Neuronal stem cell (in vitro differentiated cells): ENCODE data around the gene EVA1A.

Source experiments
- DNase-seq: peaks from one replicate; pipeline ENCODE4 v3.0.0-alpha.2; 2013; ENCODE audit warnings: low spot score
- H2AFZ ChIP-seq: one replicate; pipeline ENCODE4 v1.6.1; 2013; ENCODE audit warnings: mild to moderate bottlenecking, low read length, inconsistent platforms
- H2AK5ac ChIP-seq: 2 replicates; pipeline ENCODE4 v1.6.1; 2013; ENCODE audit warnings: low read depth, mild to moderate bottlenecking, inconsistent platforms, low read length, moderate library complexity, mixed read lengths
- H2BK120ac ChIP-seq: 2 replicates; pipeline ENCODE4 v1.6.1; 2013; ENCODE audit warnings: low read depth, mild to moderate bottlenecking, inconsistent platforms, low read length, moderate library complexity, mixed read lengths
- H2BK12ac ChIP-seq: one replicate; pipeline ENCODE4 v1.6.1; 2013; ENCODE audit warnings: low read length, inconsistent platforms
- H2BK15ac ChIP-seq: 2 replicates; pipeline ENCODE4 v1.6.1; 2013; ENCODE audit warnings: mild to moderate bottlenecking, low read length, inconsistent platforms, mixed read lengths
- H2BK5ac ChIP-seq: one replicate; pipeline ENCODE4 v1.6.1; 2013; ENCODE audit warnings: inconsistent platforms, mild to moderate bottlenecking, low read length, moderate library complexity
- H3K14ac ChIP-seq: one replicate; pipeline ENCODE4 v1.6.1; 2013; ENCODE audit warnings: low read length, inconsistent platforms
- H3K18ac ChIP-seq: 2 replicates; pipeline ENCODE4 v1.6.1; 2013; ENCODE audit warnings: low read length, inconsistent platforms
- H3K23ac ChIP-seq: 2 replicates; pipeline ENCODE4 v1.6.1; 2013; ENCODE audit warnings: low read depth, mild to moderate bottlenecking, mixed read lengths, low read length, inconsistent platforms; ENCODE audit not compliant: poor library complexity
- H3K27ac ChIP-seq: replicated peaks from 3 replicates; pipeline ENCODE4 v1.5.1; 2013; ENCODE audit warnings: low read length, inconsistent platforms
- H3K27me3 ChIP-seq, 3 experiments: 2 replicates each; pipeline ENCODE4 v1.6.1; 2013; ENCODE audit warnings: low read length in 3 of 3, mild to moderate bottlenecking in 2 of 3, inconsistent platforms in 1 of 3, low read depth in 1 of 3, mixed read lengths in 1 of 3, moderate library complexity in 1 of 3; ENCODE audit not compliant: control insufficient read depth in 3 of 3, insufficient read depth in 3 of 3
- H3K36me3 ChIP-seq, 2 donors: replicated peaks in 1 of 2; 2 replicates each; pipeline ENCODE4 v1.6.1; 2013; ENCODE audit warnings: low read length in 2 of 2; ENCODE audit not compliant: control insufficient read depth in 2 of 2, insufficient read depth in 2 of 2
- H3K4ac ChIP-seq: 2 replicates; pipeline ENCODE4 v1.6.1; 2013; ENCODE audit warnings: inconsistent platforms, mild to moderate bottlenecking, low read length, moderate library complexity
- H3K4me1 ChIP-seq, 2 donors: 1 replicate in 1 of 2; 2 replicates in 1 of 2; pipeline ENCODE4 v1.6.1; 2013; ENCODE audit warnings: low read length in 2 of 2, low read depth in 1 of 2; ENCODE audit not compliant: control insufficient read depth in 2 of 2, insufficient read depth in 1 of 2
- H3K4me2 ChIP-seq: one replicate; pipeline ENCODE4 v1.6.1; 2013; ENCODE audit warnings: mild to moderate bottlenecking, low read length, inconsistent platforms; ENCODE audit not compliant: insufficient read depth, poor library complexity, severe bottlenecking
- H3K4me3 ChIP-seq, 2 donors: 2 replicates each; pipeline ENCODE4 v1.5.1; 2013; ENCODE audit warnings: low read length in 2 of 2, mild to moderate bottlenecking in 2 of 2, inconsistent platforms in 1 of 2, moderate library complexity in 1 of 2
- H3K79me1 ChIP-seq: one replicate; pipeline ENCODE4 v1.6.1; 2013; ENCODE audit warnings: low read depth, mild to moderate bottlenecking, inconsistent platforms, low read length, moderate library complexity
- H3K9ac ChIP-seq: one replicate; pipeline ENCODE4 v1.6.1; 2013; ENCODE audit warnings: mild to moderate bottlenecking, low read depth, low read length, inconsistent platforms; ENCODE audit not compliant: poor library complexity
- H3K9me3 ChIP-seq, 2 donors: replicated peaks in 1 of 2; 2 replicates each; pipeline versions ENCODE3 to v1.6.1; 2013; ENCODE audit warnings: low read length in 2 of 2, mild to moderate bottlenecking in 2 of 2, inconsistent platforms in 1 of 2, low read depth in 1 of 2, mixed read lengths in 1 of 2, moderate library complexity in 1 of 2; ENCODE audit not compliant: control insufficient read depth in 2 of 2, insufficient read depth in 1 of 2
- H4K8ac ChIP-seq: one replicate; pipeline ENCODE4 v1.6.1; 2013; ENCODE audit warnings: low read depth, mild to moderate bottlenecking, inconsistent platforms, low read length, moderate library complexity
- H4K91ac ChIP-seq: one replicate; pipeline ENCODE4 v1.6.1; 2013; ENCODE audit warnings: low read length, low read depth, mild to moderate bottlenecking, inconsistent platforms; ENCODE audit not compliant: poor library complexity
- WGBS, 2 donors: extraction: QIAGEN DNeasy Blood & Tissue Kit; methylation state at CpG; one replicate each; pipeline ENCODE4 v1.1.7; 2013; ENCODE audit warnings: missing lambda C conversion rate in 2 of 2, mixed read lengths in 1 of 2; ENCODE audit not compliant: insufficient read length in 2 of 2, insufficient replicate concordance in 1 of 2; ENCODE audit errors: extremely low coverage in 2 of 2; 5-methylcytosine and 5-hydroxymethylcytosine counted together

EVA1A gene

DNA sequence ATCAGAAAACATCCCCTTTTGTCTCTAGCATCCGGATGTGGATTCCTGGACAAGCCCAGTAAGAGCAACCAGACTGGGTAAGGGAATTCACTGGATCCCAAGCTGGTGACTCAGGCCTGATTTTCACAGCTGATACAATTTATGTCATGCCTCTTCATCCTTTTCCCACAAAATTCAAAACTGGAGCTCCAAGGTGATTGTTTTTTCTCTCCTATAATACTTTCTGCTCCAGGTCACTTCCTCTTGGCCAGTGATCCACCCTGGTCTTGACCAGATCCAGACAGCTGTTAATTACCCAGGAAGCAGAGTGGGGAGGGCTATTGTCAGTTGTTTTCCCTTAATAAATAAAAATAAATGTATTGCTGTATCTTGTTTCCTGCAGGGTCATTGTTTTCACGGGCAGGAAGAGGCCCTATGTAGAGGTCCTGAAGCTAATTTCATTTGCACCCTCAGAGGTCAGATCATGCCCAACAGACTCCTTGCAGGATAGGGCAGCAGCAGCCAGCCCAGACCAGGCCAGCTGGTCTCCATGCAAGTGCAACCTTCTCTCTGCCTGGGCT lies 57.6 kb downstream of the EVA1A start:
- Histone ChIP-seq H3K36me3 (no peaks in the 10 kb centered on the region), H2BK120ac (no peak overlapping the region), H4K8ac (no peak overlapping the region), H2BK12ac (no peak overlapping the region), H2AK5ac (no peak overlapping the region), H3K23ac (no peak overlapping the region), H3K27ac (no peak overlapping the region), H3K4me2 (no peak overlapping the region), H3K9ac (no peak overlapping the region), H2AFZ (no peak overlapping the region), H3K9me3 (peaks cover 0 to 3% of the 10 kb centered on the region in 2 donors), H4K91ac (no peak overlapping the region), H3K18ac (no peak overlapping the region), H3K4ac (no peak overlapping the region), H3K27me3 (no peaks in the 10 kb centered on the region), H3K14ac (no peak overlapping the region), H3K4me1 (peaks cover 0 to 10% of the 10 kb centered on the region in 2 donors), H3K79me1 (no peaks in the 10 kb centered on the region), H2BK15ac (no peak overlapping the region), H2BK5ac (no peak overlapping the region), H3K4me3 (no peak overlapping the region)
- WGBS, 2 donors: no CpG with 5 or more reads among the region's 2 CpGs
- no peak for DNase-seq

DNA sequence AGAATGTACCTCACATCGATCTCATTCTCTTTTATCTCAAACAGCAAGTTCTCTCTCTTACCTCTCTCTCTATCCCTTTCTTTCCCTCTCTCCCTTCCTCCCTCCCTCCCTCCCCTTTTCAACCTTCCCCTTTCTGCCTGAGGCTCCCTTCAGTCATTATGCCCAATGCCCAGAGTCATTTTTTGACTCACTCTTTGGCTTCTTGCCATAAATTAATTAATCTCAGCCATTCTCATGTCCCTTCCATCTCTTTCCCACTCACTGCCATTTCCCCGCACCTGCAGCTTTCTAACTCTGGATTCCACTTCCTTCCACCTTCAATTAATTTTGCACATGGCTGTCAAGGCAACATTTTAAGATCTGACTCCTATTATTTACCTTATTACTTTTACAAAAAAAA lies 60.1 kb downstream of the EVA1A start:
- no peaks in the 10 kb centered on the region for H3K79me1 ChIP-seq

DNA sequence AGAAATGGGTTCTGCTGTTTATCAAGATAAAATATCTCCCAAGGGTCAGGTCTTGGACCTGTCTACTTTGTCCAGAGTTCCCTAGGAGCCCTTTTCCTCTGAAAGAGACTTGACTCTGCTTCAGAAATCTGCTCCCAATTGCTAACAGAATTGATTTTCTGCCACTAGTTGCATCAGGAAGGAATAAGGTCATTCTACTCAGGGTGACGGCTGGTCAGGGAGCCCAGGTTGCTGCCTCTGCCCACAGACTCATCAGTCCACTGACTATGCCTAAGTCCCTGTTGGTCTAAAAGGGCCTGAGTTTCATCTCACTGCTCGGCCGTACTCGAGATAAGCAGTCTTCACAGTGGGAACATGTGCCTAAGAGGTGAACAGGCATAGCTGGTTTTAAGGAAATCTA lies 61.2 kb downstream of the EVA1A start:
- Histone ChIP-seq H3K9ac (no peak overlapping the region), H3K4ac (no peak overlapping the region), H4K8ac (no peak overlapping the region), H2AK5ac (no peak overlapping the region), H3K23ac (no peak overlapping the region), H3K4me3 (no peak overlapping the region), H3K18ac (no peak overlapping the region), H3K79me1 (no peaks in the 10 kb centered on the region), H4K91ac (no peak overlapping the region), H3K14ac (no peak overlapping the region), H3K4me2 (no peak overlapping the region), H3K9me3 (no peaks in the 10 kb centered on the region), H2AFZ (no peak overlapping the region), H2BK120ac (no peak overlapping the region), H3K4me1 (peaks cover 0 to 10% of the 10 kb centered on the region in 2 donors), H2BK15ac (no peak overlapping the region), H2BK12ac (no peak overlapping the region), H3K27me3 (no peaks in the 10 kb centered on the region), H3K27ac (no peak overlapping the region), H3K36me3 (no peaks in the 10 kb centered on the region), H2BK5ac (no peak overlapping the region)
- no CpG with 5 or more reads among the region's 4 CpGs for WGBS, 2 donors
- no peak for DNase-seq

More for the DNA sequence above, 60.1 kb downstream of the EVA1A start:
- no peak for DNase-seq
- H2BK15ac ChIP-seq: no peak overlapping the region
- H3K4me2 ChIP-seq: no peak overlapping the region
- H3K9me3 ChIP-seq: no peaks in the 10 kb centered on the region
- H4K91ac ChIP-seq: no peak overlapping the region
- no peak overlapping the region for H4K8ac ChIP-seq
- H3K14ac ChIP-seq: no peak overlapping the region
- H3K27me3 ChIP-seq: no peaks in the 10 kb centered on the region
- H3K27ac ChIP-seq: no peak overlapping the region
- no peaks in the 10 kb centered on the region for H3K36me3 ChIP-seq
- no peak overlapping the region for H2BK120ac ChIP-seq
- H3K9ac ChIP-seq: no peak overlapping the region
- no peak overlapping the region for H3K4ac ChIP-seq
- no peak overlapping the region for H2BK5ac ChIP-seq
- H3K4me1 ChIP-seq: peaks cover 0 to 10% of the 10 kb centered on the region in 2 donors
- H3K18ac ChIP-seq: no peak overlapping the region
- H2AK5ac ChIP-seq: no peak overlapping the region
- H2AFZ ChIP-seq: no peak overlapping the region
- H2BK12ac ChIP-seq: no peak overlapping the region
- no peak overlapping the region for H3K4me3 ChIP-seq
- H3K23ac ChIP-seq: no peak overlapping the region
- WGBS, 2 donors: 100% methylated on average over 1 of the region's 2 CpGs

DNA sequence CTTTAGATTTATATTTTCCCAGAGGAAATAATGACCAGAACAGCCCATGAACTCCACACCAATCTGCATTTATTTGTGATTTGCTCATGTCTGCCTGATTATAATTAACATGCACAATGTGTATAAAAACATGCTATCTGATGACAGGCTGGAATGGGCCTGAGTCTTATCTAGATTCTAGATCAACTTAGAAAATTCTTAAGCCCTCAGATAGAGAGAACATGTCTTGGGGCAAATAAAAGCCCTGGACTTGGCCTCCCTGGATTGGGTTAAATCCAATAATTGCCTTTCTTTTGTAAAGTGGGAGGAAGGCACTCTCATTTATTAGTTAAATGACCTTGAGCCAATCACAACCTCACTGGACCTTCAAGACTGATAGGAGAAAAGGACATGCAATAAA lies 61.8 kb downstream of the EVA1A start:
- Histone ChIP-seq H4K8ac (no peak overlapping the region), H3K4ac (no peak overlapping the region), H3K23ac (no peak overlapping the region), H3K4me2 (no peak overlapping the region), H2BK120ac (no peak overlapping the region), H3K27ac (no peak overlapping the region), H2AFZ (no peak overlapping the region), H2BK5ac (no peak overlapping the region), H3K4me3 (no peak overlapping the region), H3K79me1 (no peaks in the 10 kb centered on the region), H2AK5ac (no peak overlapping the region), H3K27me3 (no peaks in the 10 kb centered on the region), H4K91ac (no peak overlapping the region), H3K9me3 (no peaks in the 10 kb centered on the region), H3K14ac (no peak overlapping the region), H3K36me3 (no peaks in the 10 kb centered on the region), H3K18ac (no peak overlapping the region), H2BK12ac (no peak overlapping the region), H3K9ac (no peak overlapping the region), H2BK15ac (no peak overlapping the region), H3K4me1 (peaks cover 0 to 10% of the 10 kb centered on the region in 2 donors)
- DNase-seq: no peak
